Stomach smooth muscle (tissue), 2 donors: Measurements from ENCODE around the gene IFT88.
A peak's percentile ranks its signal among the peaks of the same experiment; 100 is the strongest.

Experiments
- H3K27ac ChIP-seq: one replicate; pipeline ENCODE4 v1.7.0; 2013; ENCODE audit warnings: mild to moderate bottlenecking, low read length, inconsistent platforms
- H3K27me3 ChIP-seq, 2 donors: one replicate each; pipeline ENCODE4 v1.7.0; 2013; ENCODE audit warnings: low read length in 2 of 2; ENCODE audit not compliant: insufficient read depth in 2 of 2, control insufficient read depth in 1 of 2
- H3K36me3 ChIP-seq, 2 donors: one replicate each; pipeline ENCODE4 v1.7.0; 2013; ENCODE audit warnings: low read length in 2 of 2; ENCODE audit not compliant: control insufficient read depth in 2 of 2, insufficient read depth in 2 of 2
- H3K4me1 ChIP-seq: one replicate; pipeline ENCODE4 v1.7.0; 2013; ENCODE audit warnings: low read length; ENCODE audit not compliant: control insufficient read depth, insufficient read depth
- H3K4me3 ChIP-seq, 2 donors: one replicate each; pipeline ENCODE4 v1.7.0; 2013; ENCODE audit warnings: low read length in 2 of 2
- H3K9ac ChIP-seq, 2 donors: one replicate each; pipeline ENCODE4 v1.7.0; 2013; ENCODE audit warnings: low read length in 2 of 2, mild to moderate bottlenecking in 1 of 2
- H3K9me3 ChIP-seq, 2 donors: one replicate each; pipeline ENCODE4 v1.7.0; 2013; ENCODE audit warnings: low read length in 2 of 2; ENCODE audit not compliant: control insufficient read depth in 2 of 2
- donor health status: healthy.
- donor health status: Pancreatic carcinoma.

The IFT88 gene

DNA sequence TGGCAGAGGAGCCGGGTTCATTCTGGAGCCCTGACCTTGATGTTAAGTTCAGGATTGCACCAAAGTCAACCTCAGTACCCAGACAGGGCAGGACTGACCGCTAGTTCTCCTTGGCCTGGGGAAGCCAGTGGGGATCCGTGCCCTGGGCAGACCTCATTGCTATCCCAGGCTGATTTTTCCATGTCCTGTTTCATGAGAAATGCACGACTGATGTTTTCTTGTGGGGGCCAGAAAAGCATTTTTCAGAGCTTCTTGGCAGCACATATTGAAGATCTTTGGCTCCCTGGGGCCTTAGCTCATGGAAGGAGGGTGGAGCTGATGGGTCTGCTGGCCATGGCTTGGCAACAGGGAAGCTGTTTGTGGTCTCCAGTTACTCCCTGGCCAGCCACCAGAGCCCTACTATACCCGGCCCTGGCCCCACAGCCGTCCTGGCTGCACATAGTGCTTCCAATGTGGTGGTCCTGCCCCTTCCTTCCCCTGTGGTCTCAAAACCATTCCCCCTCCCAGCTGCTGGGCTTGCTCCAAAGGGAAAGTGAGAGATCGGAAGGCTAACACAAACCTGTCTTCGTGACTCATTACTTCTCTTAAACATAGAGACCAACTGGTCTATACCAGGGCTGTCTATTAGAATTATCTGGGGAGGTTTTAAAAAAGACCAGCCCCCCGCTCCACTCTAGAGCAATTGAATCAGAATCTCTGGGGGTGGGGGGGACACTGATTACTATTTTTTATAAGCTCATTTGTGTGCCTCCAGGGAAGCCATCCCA lies 147.8 kb downstream of the IFT88 start:
- H3K27ac ChIP-seq: peak overlapping the region; percentile 66
- H3K27me3 ChIP-seq: no peaks in the 10 kb centered on the region
- H3K9ac ChIP-seq: peak overlapping the region in 1 of 2 donors; percentile 6
- H3K9me3 ChIP-seq: no peaks in the 10 kb centered on the region
- H3K4me3 ChIP-seq: peak overlapping the region in 1 of 2 donors; percentile 49
- no peaks in the 10 kb centered on the region for H3K36me3 ChIP-seq
- peaks cover 19% of the 10 kb centered on the region for H3K4me1 ChIP-seq

DNA sequence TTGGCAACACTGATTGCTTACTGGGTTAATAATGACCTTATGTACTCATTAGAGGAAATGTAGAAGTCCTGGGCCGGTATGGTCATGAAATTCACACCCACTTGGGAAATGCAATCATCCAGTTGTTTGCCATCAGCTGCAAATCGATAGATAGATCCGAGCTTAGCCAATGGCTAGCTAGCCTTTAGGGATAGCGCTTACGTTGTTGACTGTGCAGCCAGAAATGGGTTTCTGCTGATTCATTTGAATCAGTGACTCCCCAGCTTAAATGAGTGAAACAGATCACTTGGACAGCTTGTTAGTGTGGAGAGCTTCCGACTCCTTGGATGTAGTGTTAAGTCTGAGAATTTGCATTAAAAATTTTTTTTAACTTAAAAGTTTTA lies 148.4 kb downstream of the IFT88 start:
- Histone ChIP-seq H3K9me3 (no peaks in the 10 kb centered on the region), H3K9ac (no peak overlapping the region), H3K4me1 (peaks cover 19% of the 10 kb centered on the region), H3K4me3 (peak overlapping the region in 1 of 2 donors; percentile 22), H3K36me3 (no peaks in the 10 kb centered on the region), H3K27me3 (no peaks in the 10 kb centered on the region), H3K27ac (peak overlapping the region; percentile 66)

DNA sequence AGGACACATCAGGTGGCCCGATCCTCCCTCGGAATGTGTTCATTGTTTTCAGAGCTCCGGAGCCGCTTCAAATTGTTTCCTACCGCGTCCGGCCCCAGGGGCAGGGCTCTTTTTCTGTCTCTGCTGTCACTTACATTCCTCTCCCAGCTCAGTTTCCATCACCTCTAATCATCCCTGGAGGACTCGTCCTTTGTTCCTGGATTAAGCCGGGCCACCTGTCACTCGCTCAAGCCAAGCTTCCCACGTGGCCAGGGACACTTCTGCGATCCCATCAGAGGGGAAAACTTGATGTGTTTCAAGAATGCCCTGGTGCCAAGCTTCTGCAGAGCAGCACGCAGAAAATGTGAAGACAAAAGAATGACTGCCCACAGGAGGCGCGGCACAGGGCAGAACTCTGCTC lies 150.0 kb downstream of the IFT88 start:
- no peaks in the 10 kb centered on the region for H3K36me3 ChIP-seq
- peaks cover 0 to 9% of the 10 kb centered on the region in 2 donors for H3K27me3 ChIP-seq
- H3K27ac ChIP-seq: no peak overlapping the region
- H3K4me1 ChIP-seq: peaks cover 26% of the 10 kb centered on the region
- H3K4me3 ChIP-seq: no peak overlapping the region
- H3K9me3 ChIP-seq: no peaks in the 10 kb centered on the region
- no peak overlapping the region for H3K9ac ChIP-seq

DNA sequence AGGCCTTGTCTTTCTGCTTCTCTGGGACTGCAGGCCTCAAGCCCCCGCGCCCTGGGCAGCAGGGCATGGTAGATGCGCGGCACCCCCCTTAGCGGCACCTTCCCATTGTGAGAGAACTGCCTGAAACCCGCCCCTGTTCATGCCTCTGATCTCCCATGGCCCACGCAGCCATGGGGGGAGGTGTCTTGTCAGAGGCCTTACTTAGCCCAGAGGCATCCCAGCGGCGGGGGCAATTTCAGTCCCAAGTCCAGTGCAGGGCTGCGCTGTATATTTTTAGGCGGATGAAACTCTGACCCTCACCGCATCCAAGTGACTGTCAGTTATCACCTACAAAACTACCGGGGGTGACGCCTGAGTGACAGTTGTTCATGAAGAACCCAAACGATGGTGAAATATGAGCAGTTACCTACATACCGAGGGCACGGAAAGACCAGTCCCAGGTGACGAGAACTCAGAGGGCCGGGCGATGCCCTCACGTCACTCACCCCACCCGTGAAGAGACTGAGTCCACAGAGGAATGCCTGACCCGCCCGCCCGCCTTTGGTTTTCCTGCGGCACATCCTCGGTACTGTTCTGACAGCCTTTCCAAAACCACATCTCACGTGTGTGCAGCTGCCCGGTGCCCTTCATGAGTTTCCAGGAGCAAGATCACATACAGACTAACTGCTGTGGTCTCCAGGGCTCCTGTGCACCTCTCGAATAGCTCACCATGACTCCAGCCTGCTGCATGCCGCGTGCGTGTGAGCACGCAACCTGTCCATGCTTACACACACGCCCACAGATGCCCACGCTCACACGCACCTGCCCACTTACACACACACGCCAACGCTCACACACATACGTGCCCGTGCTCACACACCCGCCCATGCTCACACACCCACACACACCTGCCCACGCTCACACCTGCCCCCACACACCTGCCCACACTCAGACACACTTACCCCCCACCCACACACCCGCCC lies 150.9 kb downstream of the IFT88 start:
- H3K4me1 ChIP-seq: peaks cover 26% of the 10 kb centered on the region
- peaks cover 0 to 9% of the 10 kb centered on the region in 2 donors for H3K27me3 ChIP-seq
- H3K9ac ChIP-seq: no peak overlapping the region
- no peaks in the 10 kb centered on the region for H3K36me3 ChIP-seq
- no peaks in the 10 kb centered on the region for H3K9me3 ChIP-seq
- no peak overlapping the region for H3K4me3 ChIP-seq
- H3K27ac ChIP-seq: no peak overlapping the region

DNA sequence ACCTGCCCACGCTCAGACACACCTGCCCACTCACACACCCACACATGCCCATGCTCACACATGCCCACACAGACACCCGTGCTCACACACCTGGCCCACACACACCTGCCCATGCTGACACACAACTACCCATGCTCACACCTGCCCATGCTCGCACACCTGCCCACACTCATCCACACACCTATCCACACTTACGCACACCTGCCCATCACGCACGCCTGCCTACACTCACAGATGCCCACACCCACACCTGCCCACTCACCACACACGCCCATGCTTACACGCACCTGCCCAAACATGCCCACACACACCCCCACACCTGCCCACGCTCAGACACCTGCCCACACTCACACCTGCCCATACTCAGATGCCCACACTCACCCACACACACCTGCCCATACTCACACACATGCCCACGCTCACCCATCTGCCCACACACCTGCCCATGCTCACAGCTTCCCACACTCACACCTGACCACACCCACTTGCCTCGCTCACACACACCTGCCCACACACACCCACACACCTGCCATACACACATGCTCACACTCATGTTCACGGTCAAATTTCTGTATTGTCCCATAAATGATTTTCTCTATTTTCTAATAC lies 152.1 kb downstream of the IFT88 start:
- H3K27me3 ChIP-seq: peaks cover 0 to 9% of the 10 kb centered on the region in 2 donors
- H3K4me3 ChIP-seq: no peak overlapping the region
- H3K9me3 ChIP-seq: no peaks in the 10 kb centered on the region
- H3K27ac ChIP-seq: no peak overlapping the region
- no peak overlapping the region for H3K9ac ChIP-seq
- peaks cover 22% of the 10 kb centered on the region for H3K4me1 ChIP-seq
- H3K36me3 ChIP-seq: no peaks in the 10 kb centered on the region

DNA sequence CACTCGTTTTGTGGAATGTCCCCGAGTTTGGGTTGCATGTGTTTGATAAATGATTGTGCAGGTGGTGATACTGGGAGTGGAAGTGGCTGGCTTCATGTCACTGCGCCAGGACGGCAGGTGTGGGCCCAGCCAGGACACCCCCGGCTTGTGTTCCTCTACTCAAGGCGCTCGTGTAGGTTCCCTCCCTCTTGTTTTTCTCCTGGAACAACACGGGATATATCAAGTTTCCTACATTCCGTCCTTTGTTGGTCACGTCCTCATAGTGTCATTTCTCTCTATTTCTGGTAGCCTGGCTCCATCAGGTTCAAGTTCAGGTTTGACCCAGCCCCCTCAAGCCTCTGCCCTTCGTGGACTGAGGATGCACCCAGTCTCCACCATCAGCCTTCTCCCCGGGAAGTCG lies 152.8 kb downstream of the IFT88 start:
- Histone ChIP-seq H3K9ac (no peak overlapping the region), H3K9me3 (no peaks in the 10 kb centered on the region), H3K27ac (no peak overlapping the region), H3K4me3 (no peak overlapping the region), H3K36me3 (no peaks in the 10 kb centered on the region), H3K27me3 (peaks cover 0 to 9% of the 10 kb centered on the region in 2 donors), H3K4me1 (peaks cover 15% of the 10 kb centered on the region)

DNA sequence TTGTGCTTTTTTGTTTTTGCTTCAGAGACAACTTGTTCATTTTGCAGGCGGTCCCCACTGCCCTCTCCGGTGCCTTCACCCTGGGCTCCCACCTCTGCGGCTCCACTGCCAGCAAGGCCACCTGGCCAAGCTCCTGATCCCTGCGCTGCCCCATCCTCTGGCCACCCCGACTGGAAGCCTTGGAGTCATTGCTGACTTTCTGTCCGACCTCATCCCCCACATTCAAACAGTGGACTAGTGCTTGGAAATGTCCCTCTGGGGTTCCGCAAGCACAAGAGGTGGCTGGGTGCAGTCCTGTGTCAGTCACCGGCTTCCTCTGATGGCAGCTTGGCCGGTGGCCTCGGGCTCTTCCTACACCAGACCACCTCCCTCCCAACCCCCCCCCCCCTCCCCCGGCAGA lies 153.5 kb downstream of the IFT88 start:
- H3K27me3 ChIP-seq: peaks cover 0 to 9% of the 10 kb centered on the region in 2 donors
- H3K4me3 ChIP-seq: no peak overlapping the region
- no peak overlapping the region for H3K9ac ChIP-seq
- H3K27ac ChIP-seq: no peak overlapping the region
- H3K36me3 ChIP-seq: no peaks in the 10 kb centered on the region
- no peaks in the 10 kb centered on the region for H3K9me3 ChIP-seq
- peaks cover 9% of the 10 kb centered on the region for H3K4me1 ChIP-seq

DNA sequence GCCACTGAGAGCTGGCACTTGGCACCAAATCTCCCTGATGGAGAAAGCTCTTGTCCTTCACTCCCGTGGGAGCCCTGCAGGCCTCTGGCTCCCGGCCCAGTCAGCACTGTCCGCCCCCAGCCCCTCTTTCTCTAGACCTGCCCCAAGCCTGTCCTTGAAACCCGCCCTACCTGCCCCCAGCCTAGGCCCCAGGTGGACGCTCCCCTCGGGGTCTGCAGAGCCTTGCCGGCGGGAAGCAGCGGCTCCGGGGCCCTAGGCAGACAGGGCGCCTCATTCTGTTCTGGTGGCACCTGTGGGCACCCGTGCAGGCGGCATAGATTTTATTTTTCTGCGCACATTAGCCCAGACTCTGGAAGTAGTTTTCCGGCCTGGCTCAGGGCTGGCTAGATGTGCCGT lies 154.1 kb downstream of the IFT88 start:
- Histone ChIP-seq H3K4me3 (peak overlapping the region in 1 of 2 donors; percentile 74), H3K4me1 (peaks cover 9% of the 10 kb centered on the region), H3K9me3 (no peaks in the 10 kb centered on the region)

DNA sequence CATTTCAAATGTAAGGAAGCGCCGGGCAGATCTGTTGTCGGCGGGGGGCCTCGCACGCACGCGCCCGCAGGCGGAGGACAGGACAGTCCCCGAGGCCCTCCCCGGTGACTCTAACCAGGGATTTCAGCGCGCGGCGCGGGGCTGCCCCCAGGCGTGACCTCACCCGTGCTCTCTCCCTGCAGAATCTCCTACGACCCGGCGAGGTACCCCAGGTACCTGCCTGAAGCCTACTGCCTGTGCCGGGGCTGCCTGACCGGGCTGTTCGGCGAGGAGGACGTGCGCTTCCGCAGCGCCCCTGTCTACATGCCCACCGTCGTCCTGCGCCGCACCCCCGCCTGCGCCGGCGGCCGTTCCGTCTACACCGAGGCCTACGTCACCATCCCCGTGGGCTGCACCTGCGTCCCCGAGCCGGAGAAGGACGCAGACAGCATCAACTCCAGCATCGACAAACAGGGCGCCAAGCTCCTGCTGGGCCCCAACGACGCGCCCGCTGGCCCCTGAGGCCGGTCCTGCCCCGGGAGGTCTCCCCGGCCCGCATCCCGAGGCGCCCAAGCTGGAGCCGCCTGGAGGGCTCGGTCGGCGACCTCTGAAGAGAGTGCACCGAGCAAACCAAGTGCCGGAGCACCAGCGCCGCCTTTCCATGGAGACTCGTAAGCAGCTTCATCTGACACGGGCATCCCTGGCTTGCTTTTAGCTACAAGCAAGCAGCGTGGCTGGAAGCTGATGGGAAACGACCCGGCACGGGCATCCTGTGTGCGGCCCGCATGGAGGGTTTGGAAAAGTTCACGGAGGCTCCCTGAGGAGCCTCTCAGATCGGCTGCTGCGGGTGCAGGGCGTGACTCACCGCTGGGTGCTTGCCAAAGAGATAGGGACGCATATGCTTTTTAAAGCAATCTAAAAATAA lies 154.7 kb downstream of the IFT88 start:
- H3K36me3 ChIP-seq: no peaks in the 10 kb centered on the region
- no peaks in the 10 kb centered on the region for H3K9me3 ChIP-seq
- H3K27me3 ChIP-seq: peaks cover 0 to 9% of the 10 kb centered on the region in 2 donors
- peaks cover 9% of the 10 kb centered on the region for H3K4me1 ChIP-seq
- H3K27ac ChIP-seq: no peak overlapping the region
- peak overlapping the region; percentile 29 to 47 for H3K9ac ChIP-seq
- H3K4me3 ChIP-seq: peak overlapping the region; percentile 60 to 74

More for the DNA sequence above, 154.1 kb downstream of the IFT88 start:
- no peaks in the 10 kb centered on the region for H3K36me3 ChIP-seq
- H3K27ac ChIP-seq: no peak overlapping the region
- peaks cover 0 to 9% of the 10 kb centered on the region in 2 donors for H3K27me3 ChIP-seq
- H3K9ac ChIP-seq: no peak overlapping the region

DNA sequence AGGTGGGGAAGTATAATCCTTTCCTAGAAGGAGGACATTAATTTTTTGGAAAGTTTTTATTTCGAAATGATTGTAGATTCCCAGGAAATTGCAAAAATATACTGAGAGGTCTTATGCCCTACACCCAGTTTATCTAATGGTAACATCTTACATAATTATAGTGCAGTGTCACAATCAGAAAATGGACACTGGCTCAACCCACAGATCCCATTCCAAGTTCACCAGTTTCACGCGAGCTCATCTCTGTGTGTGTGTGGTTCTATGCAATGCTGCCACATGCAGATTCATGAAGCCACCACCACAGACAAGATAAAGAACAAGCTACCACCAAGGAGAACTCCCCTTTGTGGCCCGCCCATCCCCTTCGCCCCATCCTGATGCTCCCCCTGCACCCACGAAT lies 160.9 kb downstream of the IFT88 start:
- Histone ChIP-seq H3K9ac (no peak overlapping the region), H3K27ac (no peak overlapping the region), H3K9me3 (no peaks in the 10 kb centered on the region), H3K4me1 (no peaks in the 10 kb centered on the region), H3K27me3 (no peaks in the 10 kb centered on the region), H3K36me3 (peaks cover 4 to 5% of the 10 kb centered on the region in 2 donors), H3K4me3 (no peak overlapping the region)
